Astrocyte (in vitro differentiated cells and primary cell): Measurements from ENCODE around the gene B4GALT1. TPM values are rescaled to one million over a fixed set of nuclear protein-coding genes. Genes with fewer than 3 reads are reported as not detected.

ENCODE experiments used
- DNase-seq: peaks from one replicate; pipeline ENCODE4 v3.0.0-alpha.2; 2010; ENCODE audit warnings: low read depth
- FAIRE-seq: peaks from 2 replicates; lab custom pipeline; 2011; peaks lifted over from hg19 to GRCh38; lab: Jason Lieb, UNC
- H2AFZ ChIP-seq: 2 replicates; pipeline ENCODE4 v1.6.0; 2012; ENCODE audit warnings: low read depth, low read length, inconsistent platforms
- H3K27ac ChIP-seq: 2 replicates; pipeline ENCODE4 v1.5.1; 2011; ENCODE audit warnings: low read depth, low read length, inconsistent platforms
- H3K27me3 ChIP-seq: 2 replicates; pipeline ENCODE4 v1.6.0; 2011; ENCODE audit warnings: low read length, inconsistent platforms; ENCODE audit not compliant: insufficient read depth
- H3K36me3 ChIP-seq: 2 replicates; pipeline ENCODE4 v1.5.1; 2011; ENCODE audit warnings: low read length, inconsistent platforms; ENCODE audit not compliant: insufficient read depth
- H3K4me1 ChIP-seq: 2 replicates; pipeline ENCODE4 v1.5.1; 2011; ENCODE audit warnings: low read length, inconsistent platforms; ENCODE audit not compliant: insufficient read depth
- H3K4me2 ChIP-seq: 2 replicates; pipeline ENCODE4 v1.6.0; 2012; ENCODE audit warnings: low read length, inconsistent platforms
- H3K4me3 ChIP-seq: 2 replicates; pipeline ENCODE4 v1.5.1; 2011; ENCODE audit warnings: low read depth, mild to moderate bottlenecking, low read length, inconsistent platforms; ENCODE audit not compliant: insufficient read depth
- H3K79me2 ChIP-seq: 2 replicates; pipeline ENCODE4 v1.6.0; 2012; ENCODE audit warnings: mild to moderate bottlenecking, low read length, inconsistent platforms; ENCODE audit not compliant: insufficient read depth
- H3K9ac ChIP-seq: 2 replicates; pipeline ENCODE4 v1.6.0; 2012; ENCODE audit warnings: mild to moderate bottlenecking, low read length, inconsistent platforms
- H3K9me3 ChIP-seq: 2 replicates; pipeline ENCODE4 v1.5.1; 2012; ENCODE audit warnings: low read depth, mild to moderate bottlenecking, low read length, inconsistent platforms; ENCODE audit not compliant: insufficient read depth
- H4K20me1 ChIP-seq: 2 replicates; pipeline ENCODE4 v1.6.0; 2012; ENCODE audit warnings: low read length, inconsistent platforms; ENCODE audit not compliant: insufficient read depth
- H3K27ac Mint-ChIP-seq: one replicate; pipeline ENCODE4 v1.8.0; 2021; ENCODE audit warnings: mild to moderate bottlenecking, mixed read lengths; ENCODE audit not compliant: unreplicated experiment
- H3K27me3 Mint-ChIP-seq: one replicate; pipeline ENCODE4 v1.8.0; 2021; ENCODE audit warnings: low read depth, mixed read lengths; ENCODE audit not compliant: unreplicated experiment
- H3K36me3 Mint-ChIP-seq: one replicate; pipeline ENCODE4 v1.8.0; 2021; ENCODE audit warnings: low read depth, mixed read lengths; ENCODE audit not compliant: unreplicated experiment
- H3K4me1 Mint-ChIP-seq: one replicate; pipeline ENCODE4 v1.8.0; 2021; ENCODE audit warnings: low read depth, mixed read lengths; ENCODE audit not compliant: unreplicated experiment
- H3K4me3 Mint-ChIP-seq: one replicate; pipeline ENCODE4 v1.8.0; 2021; ENCODE audit warnings: mild to moderate bottlenecking, moderate library complexity, mixed read lengths; ENCODE audit not compliant: unreplicated experiment
- H3K9me3 Mint-ChIP-seq: one replicate; pipeline ENCODE4 v1.8.0; 2021; ENCODE audit warnings: mild to moderate bottlenecking, mixed read lengths; ENCODE audit not compliant: unreplicated experiment
- CTCF ChIP-seq: IDR thresholded peaks from 2 replicates; pipeline ENCODE4 v1.5.1; 2011; ENCODE audit warnings: low read depth, mild to moderate bottlenecking, inconsistent platforms, low read length, moderate library complexity; ENCODE audit not compliant: insufficient read depth
- EZH2 ChIP-seq: IDR thresholded peaks from 2 replicates; pipeline ENCODE4 v1.6.1; 2012; ENCODE audit warnings: mild to moderate bottlenecking, low read length, inconsistent platforms; ENCODE audit not compliant: insufficient read depth
- total RNA-seq: library from RNA; stranded (reverse); gene quantifications from 2 replicates; pipeline ENCODE4 v1.2.1, GENCODE V29; 2021

B4GALT1 gene
- total RNA-seq, 1 donor from 2014 or later = 93.1 TPM

- Mint-ChIP-seq H3K27me3 (peaks cover 10% of the 10 kb centered on the region), H3K27ac (no peak overlapping the region), H3K9me3 (no peaks in the 10 kb centered on the region), H3K4me3 (no peak overlapping the region), H3K36me3 (no peaks in the 10 kb centered on the region), H3K4me1 (peaks cover 15% of the 10 kb centered on the region)
- Histone ChIP-seq H3K9me3 (no peaks in the 10 kb centered on the region), H3K4me2 (no peak overlapping the region), H3K27ac (no peak overlapping the region), H4K20me1 (no peaks in the 10 kb centered on the region), H2AFZ (no peak overlapping the region), H3K9ac (no peak overlapping the region), H3K36me3 (no peaks in the 10 kb centered on the region), H3K4me1 (no peaks in the 10 kb centered on the region), H3K4me3 (no peak overlapping the region), H3K79me2 (no peaks in the 10 kb centered on the region), H3K27me3 (peaks cover 7% of the 10 kb centered on the region)
- no peak for FAIRE-seq
- TF ChIP-seq EZH2 (no peak), CTCF (no peak)
- no peak for DNase-seq
Measured at GRCh38 chr9:33188711-33189110, 21.6 kb upstream of the B4GALT1 start.

GRCh38 chr9:33187519-33188218, 20.5 kb upstream of the B4GALT1 start:
- Mint-ChIP-seq H3K4me3 (no peak overlapping the region), H3K36me3 (no peaks in the 10 kb centered on the region), H3K4me1 (peaks cover 15% of the 10 kb centered on the region), H3K27me3 (peaks cover 10% of the 10 kb centered on the region), H3K9me3 (no peaks in the 10 kb centered on the region), H3K27ac (peak overlapping the region; percentile 63)
- no peaks in the 10 kb centered on the region for H3K9me3 ChIP-seq
- peaks cover 7% of the 10 kb centered on the region for H3K27me3 ChIP-seq
- TF ChIP-seq CTCF (no peak), EZH2 (no peak)
- H3K27ac ChIP-seq = no peak overlapping the region
- H3K9ac ChIP-seq = no peak overlapping the region
- no peak overlapping the region for H2AFZ ChIP-seq
- no peak overlapping the region for H3K4me3 ChIP-seq
- DNase-seq (peak; percentile 73), FAIRE-seq (no peak)
- no peak overlapping the region for H3K4me2 ChIP-seq
- H4K20me1 ChIP-seq = no peaks in the 10 kb centered on the region
- H3K79me2 ChIP-seq = no peaks in the 10 kb centered on the region
- no peaks in the 10 kb centered on the region for H3K36me3 ChIP-seq
- no peaks in the 10 kb centered on the region for H3K4me1 ChIP-seq
